HEK293 (cell line): ENCODE measurements around the gene BBOX1.
A peak's percentile ranks its signal among the peaks of the same experiment; 100 is the strongest.

Experiments used
- CTCF ChIA-PET: fragments of 350-600 bp; formaldehyde crosslinking; extraction: SDS; loops from one replicate; lab custom pipeline; 2021; ENCODE audit warnings: antibody characterized with exemption; lab: Yijun Ruan, JAX
- POLR2A ChIA-PET: fragments of 300-600 bp; formaldehyde crosslinking; extraction: SDS; loops from one replicate; lab custom pipeline; 2020; ENCODE audit warnings: antibody characterized with exemption, inconsistent platforms; lab: Yijun Ruan, JAX
- H3K27ac ChIP-seq: fragments of 200-500 bp; sonication (Bioruptor generic); 2 replicates; pipeline ENCODE4 v1.5.1; 2014; ENCODE audit warnings: low read depth, low read length, control low read depth, inconsistent platforms; ENCODE audit errors: extremely low read depth
- H3K36me3 ChIP-seq, 2 experiments: fragments of 200-500 bp in 1 of 2; sonication (Bioruptor generic) in 1 of 2; 1 replicate in 1 of 2; 2 replicates in 1 of 2; pipeline ENCODE4 v1.5.1; 2014 to 2017; ENCODE audit warnings: inconsistent platforms in 2 of 2, low read length in 2 of 2; ENCODE audit not compliant: control insufficient read depth in 2 of 2, insufficient read depth in 1 of 2
- H3K4me1 ChIP-seq: fragments of 200-500 bp; sonication (Bioruptor generic); 2 replicates; pipeline ENCODE4 v1.5.1; 2014; ENCODE audit warnings: mild to moderate bottlenecking, low read length, inconsistent platforms; ENCODE audit not compliant: control insufficient read depth, insufficient read depth
- H3K4me3 ChIP-seq: 2 replicates; pipeline ENCODE4 v1.5.1; 2011; ENCODE audit warnings: low read depth, mild to moderate bottlenecking, control low read depth, low read length, moderate library complexity
- H3K9me3 ChIP-seq: fragments of 200-500 bp; sonication (Bioruptor generic); 2 replicates; pipeline ENCODE4 v1.5.1; 2014; ENCODE audit warnings: low read depth, low read length, inconsistent platforms; ENCODE audit not compliant: control insufficient read depth, insufficient read depth
- CTCF ChIP-seq: fragments of 450-650 bp; formaldehyde crosslinking; IDR thresholded peaks from 2 replicates; pipeline ENCODE4 v1.5.1; 2016; ENCODE audit warnings: missing biosample characterization, missing genetic modification characterization
- WT1 ChIP-seq: fragments of 450-650 bp; formaldehyde crosslinking; IDR thresholded peaks from 2 replicates; pipeline ENCODE4 v1.5.1; 2016; ENCODE audit warnings: missing biosample characterization, missing genetic modification characterization
- ZBTB10 ChIP-seq: fragments of 450-650 bp; formaldehyde crosslinking; IDR thresholded peaks from 2 replicates; pipeline ENCODE4 v1.5.1; 2016; ENCODE audit warnings: missing biosample characterization, missing genetic modification characterization
- ZNF157 ChIP-seq: fragments of 450-650 bp; formaldehyde crosslinking; IDR thresholded peaks from 2 replicates; pipeline ENCODE4 v1.5.1; 2016; ENCODE audit warnings: missing biosample characterization, missing genetic modification characterization
- ZNF433 ChIP-seq: fragments of 450-650 bp; formaldehyde crosslinking; IDR thresholded peaks from 2 replicates; pipeline ENCODE4 v1.5.1; 2016; ENCODE audit warnings: missing biosample characterization, missing genetic modification characterization, low read depth
- ZNF518A ChIP-seq: fragments of 450-650 bp; formaldehyde crosslinking; conservative IDR thresholded peaks from 2 replicates; pipeline ENCODE4 v1.5.1; 2016; ENCODE audit warnings: low read depth, missing biosample characterization, missing genetic modification characterization
- ZNF654 ChIP-seq: fragments of 450-650 bp; formaldehyde crosslinking; IDR thresholded peaks from 2 replicates; pipeline ENCODE4 v1.5.1; 2016; ENCODE audit warnings: low read depth, missing biosample characterization, missing genetic modification characterization
- ZNF660 ChIP-seq: fragments of 450-650 bp; IDR thresholded peaks from 2 replicates; pipeline ENCODE4 v1.5.1; 2018; ENCODE audit warnings: missing biosample characterization, mild to moderate bottlenecking, missing genetic modification characterization
- ZNF677 ChIP-seq: fragments of 450-650 bp; IDR thresholded peaks from 2 replicates; pipeline ENCODE4 v1.5.0; 2018; ENCODE audit warnings: missing biosample characterization, mild to moderate bottlenecking, missing genetic modification characterization, moderate library complexity
- TF ChIP-seq, protein P1 (sequence below): fragments of 450-650 bp; formaldehyde crosslinking; IDR thresholded peaks from 2 replicates; pipeline ENCODE4 v1.5.1; 2016; ENCODE audit warnings: missing biosample characterization, missing genetic modification characterization
- TF ChIP-seq, protein P2 (sequence below): fragments of 450-650 bp; formaldehyde crosslinking; IDR thresholded peaks from 2 replicates; pipeline ENCODE4 v1.5.1; 2016; ENCODE audit warnings: missing biosample characterization, missing genetic modification characterization

Gene BBOX1

DNA sequence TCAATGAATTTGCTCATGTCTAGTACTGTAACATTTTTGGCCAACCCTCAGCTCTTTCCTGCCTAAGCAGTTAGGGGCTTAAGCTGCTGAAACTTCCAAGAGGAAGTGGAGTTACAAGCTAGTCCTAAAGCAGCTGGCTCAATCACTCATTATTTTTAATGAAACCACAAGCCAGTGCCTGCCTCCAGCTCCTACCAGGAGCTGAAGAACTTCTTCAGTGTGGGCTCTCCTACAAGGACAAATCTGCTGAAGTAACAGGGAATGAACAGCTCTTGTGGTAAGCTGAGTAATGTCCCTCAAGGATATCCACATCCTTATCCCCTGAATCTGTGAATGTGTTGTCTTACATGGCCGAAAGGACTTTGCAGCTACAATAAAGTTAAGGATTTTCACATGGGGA, 112.5 kb downstream of the BBOX1 start (continued):
- TF ChIP-seq, protein P1, sequence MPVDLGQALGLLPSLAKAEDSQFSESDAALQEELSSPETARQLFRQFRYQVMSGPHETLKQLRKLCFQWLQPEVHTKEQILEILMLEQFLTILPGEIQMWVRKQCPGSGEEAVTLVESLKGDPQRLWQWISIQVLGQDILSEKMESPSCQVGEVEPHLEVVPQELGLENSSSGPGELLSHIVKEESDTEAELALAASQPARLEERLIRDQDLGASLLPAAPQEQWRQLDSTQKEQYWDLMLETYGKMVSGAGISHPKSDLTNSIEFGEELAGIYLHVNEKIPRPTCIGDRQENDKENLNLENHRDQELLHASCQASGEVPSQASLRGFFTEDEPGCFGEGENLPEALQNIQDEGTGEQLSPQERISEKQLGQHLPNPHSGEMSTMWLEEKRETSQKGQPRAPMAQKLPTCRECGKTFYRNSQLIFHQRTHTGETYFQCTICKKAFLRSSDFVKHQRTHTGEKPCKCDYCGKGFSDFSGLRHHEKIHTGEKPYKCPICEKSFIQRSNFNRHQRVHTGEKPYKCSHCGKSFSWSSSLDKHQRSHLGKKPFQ (tag by site-specific recombination) = no peak
- TF ChIP-seq ZNF518A (tag by site-specific recombination) (no peak), ZNF157 (tag by site-specific recombination) (no peak), ZBTB10 (tag by site-specific recombination) (no peak), WT1 (tag by site-specific recombination) (no peak), ZNF677 (tag by site-specific recombination) (no peak)
- TF ChIP-seq, protein P2, sequence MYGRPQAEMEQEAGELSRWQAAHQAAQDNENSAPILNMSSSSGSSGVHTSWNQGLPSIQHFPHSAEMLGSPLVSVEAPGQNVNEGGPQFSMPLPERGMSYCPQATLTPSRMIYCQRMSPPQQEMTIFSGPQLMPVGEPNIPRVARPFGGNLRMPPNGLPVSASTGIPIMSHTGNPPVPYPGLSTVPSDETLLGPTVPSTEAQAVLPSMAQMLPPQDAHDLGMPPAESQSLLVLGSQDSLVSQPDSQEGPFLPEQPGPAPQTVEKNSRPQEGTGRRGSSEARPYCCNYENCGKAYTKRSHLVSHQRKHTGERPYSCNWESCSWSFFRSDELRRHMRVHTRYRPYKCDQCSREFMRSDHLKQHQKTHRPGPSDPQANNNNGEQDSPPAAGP (tag by site-specific recombination) = no peak

GRCh38 chr11:27158456-27159334, 118.1 kb downstream of the BBOX1 start:
- Histone ChIP-seq H3K4me3 (no peak overlapping the region), H3K36me3 (no peaks in the 10 kb centered on the region)
- CTCF ChIA-PET = interaction anchor here (0.5 to 3.9 kb wide), 64 partner anchors 8 to 874 kb away, joined by 3 to 32 read pairs (median 3); partner anchors contain the start of gene BBOX1
- no peak for TF ChIP-seq ZNF433 (tag by site-specific recombination)
- TF ChIP-seq ZNF660 (tag by site-specific recombination) = 0 out of 2 replicates have a peak, but pooled peaks have one; percentile 21
- TF ChIP-seq ZNF654 = peak; percentile 82
- TF ChIP-seq CTCF = peak; percentile 39; the same call in 1 of the 2 replicates
- TF ChIP-seq ZNF157 (tag by site-specific recombination) = no peak
- TF ChIP-seq, all 188 proteins: peak for 3
- H3K4me1 ChIP-seq = no peaks in the 10 kb centered on the region; the same call in 1 of the 2 replicates
- POLR2A ChIA-PET = interaction anchor here (0.6 kb wide), 1 partner anchor 135 kb away, joined by 5 read pairs; no protein-coding TSS in a partner anchor
- no peaks in the 10 kb centered on the region for H3K9me3 ChIP-seq
- peak overlapping the region; percentile 3; the same call in 1 of the 2 replicates for H3K27ac ChIP-seq
